ENCODE data around the gene TMOD2. TPM values are rescaled to one million over a fixed set of nuclear protein-coding genes. Genes with fewer than 3 reads are reported as not detected.

Gene TMOD2
- total and polyA plus RNA-seq, 2 experiments from 2014 or later = 3.0 to 5.9 TPM

DNA sequence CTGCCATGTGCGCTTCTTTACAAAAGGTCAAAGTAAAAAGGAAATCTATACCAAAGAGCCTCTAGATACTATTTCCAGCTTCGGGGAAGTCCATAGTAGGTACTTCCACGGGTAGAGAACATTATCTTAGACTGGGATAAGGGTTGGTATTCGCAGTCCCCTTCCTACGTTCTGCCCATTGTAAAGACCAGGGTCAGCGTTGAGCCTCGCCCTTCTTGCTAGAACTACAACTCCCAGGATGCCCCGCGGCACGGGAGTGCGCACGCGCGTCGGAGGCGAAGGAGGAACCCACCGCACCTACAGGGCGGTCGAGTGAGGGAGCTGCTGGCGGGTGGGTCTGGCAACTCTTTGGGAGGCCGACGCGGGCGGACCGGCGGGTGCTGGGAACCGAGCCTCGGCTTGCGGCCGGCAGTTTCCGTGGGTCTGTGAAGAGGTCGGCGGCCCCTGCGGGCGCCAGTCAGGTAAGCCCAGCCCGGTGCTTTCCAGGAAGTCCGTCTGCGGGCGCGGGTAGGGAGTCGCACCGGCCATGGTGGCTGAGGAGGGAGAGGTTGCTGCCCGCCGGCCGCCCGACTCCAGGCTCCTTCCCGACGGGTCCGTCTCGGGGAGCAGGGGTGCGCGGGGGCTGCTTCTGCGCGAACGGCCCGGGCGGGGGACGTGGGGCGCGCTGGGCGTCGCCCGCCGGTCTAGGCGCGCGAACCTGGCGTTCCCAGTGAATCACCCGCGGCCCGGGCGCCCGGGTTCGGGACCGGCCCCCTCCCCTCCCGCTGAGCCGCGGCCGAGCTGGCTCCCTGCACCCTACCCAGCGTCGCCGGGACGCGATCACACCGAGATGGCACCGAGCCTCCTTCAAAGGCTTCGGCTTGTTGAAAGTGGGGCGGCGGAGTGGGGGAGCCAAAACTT is 78.2 kb downstream of the TMOD2 start, which contains the start of gene TMOD3:
Gene TMOD3, plus strand, starts transcription at position 278 of the 900 bp plus-strand sequence. CDS start 33,232 bp downstream, outside the sequence.
- 0 out of 2 replicates have a peak, but pooled peaks cover 5% of the 10 kb centered on the region for H3K27me3 ChIP-seq (ENCODE audit: insufficient read depth)
- H3K27me3 Mint-ChIP-seq (ENCODE audit: insufficient read depth, low read depth, poor library complexity) = no peaks in the 10 kb centered on the region
- H3F3A ChIP-seq (replicated peaks; ENCODE audit: low read depth) = no peaks in the 10 kb centered on the region
- no peaks in the 10 kb centered on the region for H3K9me3 Mint-ChIP-seq
- H3K4me1 ChIP-seq (ENCODE audit: insufficient read depth) = peaks cover 14% of the 10 kb centered on the region
- TF ChIP-seq STAT1 (IDR thresholded peaks at IDR 0.05; ENCODE audit: unreplicated experiment) (no peak), JUNB (IDR thresholded peaks at IDR 0.05; ENCODE audit: unreplicated experiment) (no peak), ZNF462 (CRISPR knock-in tag; IDR thresholded peaks at IDR 0.05) (no peak), ZNF114 (CRISPR knock-in tag; IDR thresholded peaks at IDR 0.05) (no peak), ZNF331 (CRISPR knock-in tag; IDR thresholded peaks at IDR 0.05; ENCODE audit: low read depth) (no peak), POLR2AphosphoS5 (IDR thresholded peaks at IDR 0.05; ENCODE audit: low read depth) (peak; percentile 96), CREB1 (CRISPR knock-in tag; IDR thresholded peaks at IDR 0.05; ENCODE audit: low read depth) (no peak), EZH2 (IDR thresholded peaks at IDR 0.05; ENCODE audit: low read depth, unreplicated experiment) (no peak), EZH2phosphoT487 (IDR thresholded peaks at IDR 0.05; ENCODE audit: unreplicated experiment) (no peak), NANOG (IDR thresholded peaks at IDR 0.05; ENCODE audit: borderline replicate concordance) (no peak)
- TF ChIP-seq, protein P1, sequence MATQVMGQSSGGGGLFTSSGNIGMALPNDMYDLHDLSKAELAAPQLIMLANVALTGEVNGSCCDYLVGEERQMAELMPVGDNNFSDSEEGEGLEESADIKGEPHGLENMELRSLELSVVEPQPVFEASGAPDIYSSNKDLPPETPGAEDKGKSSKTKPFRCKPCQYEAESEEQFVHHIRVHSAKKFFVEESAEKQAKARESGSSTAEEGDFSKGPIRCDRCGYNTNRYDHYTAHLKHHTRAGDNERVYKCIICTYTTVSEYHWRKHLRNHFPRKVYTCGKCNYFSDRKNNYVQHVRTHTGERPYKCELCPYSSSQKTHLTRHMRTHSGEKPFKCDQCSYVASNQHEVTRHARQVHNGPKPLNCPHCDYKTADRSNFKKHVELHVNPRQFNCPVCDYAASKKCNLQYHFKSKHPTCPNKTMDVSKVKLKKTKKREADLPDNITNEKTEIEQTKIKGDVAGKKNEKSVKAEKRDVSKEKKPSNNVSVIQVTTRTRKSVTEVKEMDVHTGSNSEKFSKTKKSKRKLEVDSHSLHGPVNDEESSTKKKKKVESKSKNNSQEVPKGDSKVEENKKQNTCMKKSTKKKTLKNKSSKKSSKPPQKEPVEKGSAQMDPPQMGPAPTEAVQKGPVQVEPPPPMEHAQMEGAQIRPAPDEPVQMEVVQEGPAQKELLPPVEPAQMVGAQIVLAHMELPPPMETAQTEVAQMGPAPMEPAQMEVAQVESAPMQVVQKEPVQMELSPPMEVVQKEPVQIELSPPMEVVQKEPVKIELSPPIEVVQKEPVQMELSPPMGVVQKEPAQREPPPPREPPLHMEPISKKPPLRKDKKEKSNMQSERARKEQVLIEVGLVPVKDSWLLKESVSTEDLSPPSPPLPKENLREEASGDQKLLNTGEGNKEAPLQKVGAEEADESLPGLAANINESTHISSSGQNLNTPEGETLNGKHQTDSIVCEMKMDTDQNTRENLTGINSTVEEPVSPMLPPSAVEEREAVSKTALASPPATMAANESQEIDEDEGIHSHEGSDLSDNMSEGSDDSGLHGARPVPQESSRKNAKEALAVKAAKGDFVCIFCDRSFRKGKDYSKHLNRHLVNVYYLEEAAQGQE (IDR thresholded peaks at IDR 0.05; ENCODE audit: unreplicated experiment) = no peak
- TF ChIP-seq, protein P2, sequence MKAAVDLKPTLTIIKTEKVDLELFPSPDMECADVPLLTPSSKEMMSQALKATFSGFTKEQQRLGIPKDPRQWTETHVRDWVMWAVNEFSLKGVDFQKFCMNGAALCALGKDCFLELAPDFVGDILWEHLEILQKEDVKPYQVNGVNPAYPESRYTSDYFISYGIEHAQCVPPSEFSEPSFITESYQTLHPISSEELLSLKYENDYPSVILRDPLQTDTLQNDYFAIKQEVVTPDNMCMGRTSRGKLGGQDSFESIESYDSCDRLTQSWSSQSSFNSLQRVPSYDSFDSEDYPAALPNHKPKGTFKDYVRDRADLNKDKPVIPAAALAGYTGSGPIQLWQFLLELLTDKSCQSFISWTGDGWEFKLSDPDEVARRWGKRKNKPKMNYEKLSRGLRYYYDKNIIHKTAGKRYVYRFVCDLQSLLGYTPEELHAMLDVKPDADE (IDR thresholded peaks at IDR 0.05) = peak; percentile 75; the same call in 1 of the 2 replicates
- TF ChIP-seq, protein P3, sequence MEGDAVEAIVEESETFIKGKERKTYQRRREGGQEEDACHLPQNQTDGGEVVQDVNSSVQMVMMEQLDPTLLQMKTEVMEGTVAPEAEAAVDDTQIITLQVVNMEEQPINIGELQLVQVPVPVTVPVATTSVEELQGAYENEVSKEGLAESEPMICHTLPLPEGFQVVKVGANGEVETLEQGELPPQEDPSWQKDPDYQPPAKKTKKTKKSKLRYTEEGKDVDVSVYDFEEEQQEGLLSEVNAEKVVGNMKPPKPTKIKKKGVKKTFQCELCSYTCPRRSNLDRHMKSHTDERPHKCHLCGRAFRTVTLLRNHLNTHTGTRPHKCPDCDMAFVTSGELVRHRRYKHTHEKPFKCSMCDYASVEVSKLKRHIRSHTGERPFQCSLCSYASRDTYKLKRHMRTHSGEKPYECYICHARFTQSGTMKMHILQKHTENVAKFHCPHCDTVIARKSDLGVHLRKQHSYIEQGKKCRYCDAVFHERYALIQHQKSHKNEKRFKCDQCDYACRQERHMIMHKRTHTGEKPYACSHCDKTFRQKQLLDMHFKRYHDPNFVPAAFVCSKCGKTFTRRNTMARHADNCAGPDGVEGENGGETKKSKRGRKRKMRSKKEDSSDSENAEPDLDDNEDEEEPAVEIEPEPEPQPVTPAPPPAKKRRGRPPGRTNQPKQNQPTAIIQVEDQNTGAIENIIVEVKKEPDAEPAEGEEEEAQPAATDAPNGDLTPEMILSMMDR (conservative IDR thresholded peaks at IDR 0.05; ENCODE audit: low read depth in 2 of 2) = no peak
- H3K9me2 ChIP-seq (ENCODE audit: insufficient read depth) = no peaks in the 10 kb centered on the region
- H3K27ac Mint-ChIP-seq = peak within 1 kb of the TSS; percentile 69
- peak; percentile 96 for DNase-seq (ENCODE audit: low spot score)
- peaks cover 41% of the 10 kb centered on the region for H3K79me2 ChIP-seq (replicated peaks; ENCODE audit: insufficient read depth)
- H3K4me3 Mint-ChIP-seq = peak within 1 kb of the TSS; percentile 93
- H3K27ac ChIP-seq (ENCODE audit: low read depth) = peak within 1 kb of the TSS; percentile 87
- H3K36me3 ChIP-seq (ENCODE audit: insufficient read depth) = no peaks in the 10 kb centered on the region
- H3K36me3 Mint-ChIP-seq (ENCODE audit: low read depth) = no peaks in the 10 kb centered on the region
- ATAC-seq = peak; percentile 92
- H3K4me1 Mint-ChIP-seq = peaks cover 14% of the 10 kb centered on the region; the same call in 2 of the 3 replicates
- H2AFZ ChIP-seq = peak within 1 kb of the TSS; percentile 82
- peaks cover 15% of the 10 kb centered on the region for H4K20me1 ChIP-seq (replicated peaks; ENCODE audit: insufficient read depth)
- peak within 1 kb of the TSS; percentile 81 for H3K4me2 ChIP-seq
- H3K4me3 ChIP-seq = peak within 1 kb of the TSS; percentile 67
